H1 (cell line): ENCODE results near the gene NCAPD3. TPM values are rescaled to one million over a fixed set of nuclear protein-coding genes. Genes with fewer than 3 reads are reported as not detected.

Source experiments
- EZH2 ChIP-seq: fragments of 200-600 bp; sonication (generic); IDR thresholded peaks from 2 replicates; pipeline ENCODE4 v1.7.1; 2012; ENCODE audit warnings: low read depth, mild to moderate bottlenecking, moderate library complexity, low read length, inconsistent platforms; ENCODE audit not compliant: severe bottlenecking
- GABPA ChIP-seq: IDR thresholded peaks from 2 replicates; pipeline ENCODE4 v1.6.1; 2011; ENCODE audit warnings: mild to moderate bottlenecking, low read length, moderate library complexity, borderline replicate concordance; ENCODE audit not compliant: insufficient read depth
- SIN3A ChIP-seq, 2 experiments: IDR thresholded peaks in 1 of 2; conservative IDR thresholded peaks in 1 of 2; 2 replicates each; pipeline ENCODE4 v1.6.1; 2011 to 2012; ENCODE audit warnings: low read length in 2 of 2, improper control_type of control experiment in 1 of 2, low read depth in 1 of 2, mild to moderate bottlenecking in 1 of 2
- polyA plus RNA-seq, 7 experiments: library from polyadenylated mRNA; depleted of rRNA in 3 of 7; stranded (reverse) in 5 of 7; unstranded in 2 of 7; fragments of >200 nt in 5 of 7; fragments of 200-250 nt in 2 of 7; gene quantifications; 1 replicate in 5 of 7; 2 replicates in 1 of 7; 4 replicates in 1 of 7; pipeline versions ENCODE4 v1.2.1 to v1.2.3, GENCODE V29; 2011 to 2013; ENCODE audit warnings: missing spikeins in 2 of 7, mixed read lengths in 2 of 7
- total RNA-seq: library from RNA; stranded (reverse); fragmentation: NEBNext Ultra II Directional; extraction: Animal tissue kit (Norgen Biotek cat#: 25700); gene quantifications from 2 replicates; pipeline ENCODE4 v1.2.1, GENCODE V29; 2021

NCAPD3 gene
- total and polyA plus RNA-seq, 2 of the 8 experiments (the other 6 are each of a cell fraction or from before 2014, with no cell fraction given): 26.5 to 55.2 TPM

- TF ChIP-seq EZH2: no peak
- no peak for TF ChIP-seq GABPA
- no peak for TF ChIP-seq SIN3A (conservative IDR thresholded peaks at IDR 0.05 in 1 of 2, IDR thresholded peaks at IDR 0.05 in 1 of 2; ENCODE audit: low read depth in 1 of 2, low read length in 2 of 2)
Observed at GRCh38 chr11:134157451-134157850, 66.3 kb downstream of the NCAPD3 start (continued).
